Measurements from ENCODE around the gene VWC2L.

GRCh38 chr2:214386720-214387119 lies 24.1 kb upstream of the VWC2L start:
- TF ChIP-seq CTCF (IDR thresholded peaks at IDR 0.05; ENCODE audit: insufficient read depth, low read length) = no peak
- no peak for TF ChIP-seq REST (IDR thresholded peaks at IDR 0.05; ENCODE audit: insufficient replicate concordance, low read depth)
- TF ChIP-seq GABPA (IDR thresholded peaks at IDR 0.05; ENCODE audit: low read depth) = no peak
- no peak for TF ChIP-seq POLR2AphosphoS5 (IDR thresholded peaks at IDR 0.05; ENCODE audit: low read depth)
- no peak for TF ChIP-seq SPI1 (IDR thresholded peaks at IDR 0.05; ENCODE audit: borderline replicate concordance, low read depth)

Measured in HL-60 (cell line).